ENCODE measurements around the gene SLBP.

DNA sequence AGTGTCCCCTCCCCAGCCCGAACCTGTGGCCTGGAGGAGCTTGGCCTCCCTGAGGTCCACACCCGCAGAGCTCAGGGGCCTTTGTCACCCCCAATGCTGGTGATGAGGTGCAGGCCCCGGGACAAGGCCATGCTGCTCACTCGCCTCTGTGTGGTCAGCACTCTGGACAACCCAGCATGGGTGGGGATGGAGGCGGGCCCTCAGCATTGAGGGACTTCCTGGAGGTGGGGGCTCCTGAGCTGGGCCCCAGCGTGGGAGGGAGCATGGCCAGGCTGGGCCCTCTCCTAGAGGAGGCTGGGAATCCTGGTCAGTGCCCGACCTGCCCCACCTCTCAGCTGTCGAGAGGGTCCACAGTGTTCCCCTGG, 39.8 kb upstream of the SLBP start:
- TF ChIP-seq RAD21 (IDR thresholded peaks at IDR 0.05; ENCODE audit: low read depth) (no peak), TCF12 (IDR thresholded peaks at IDR 0.05; ENCODE audit: low read depth) (no peak), CEBPB (IDR thresholded peaks at IDR 0.05) (no peak), TEAD4 (IDR thresholded peaks at IDR 0.05) (no peak), YY1 (IDR thresholded peaks at IDR 0.05; ENCODE audit: low read depth) (no peak), CREB1 (IDR thresholded peaks at IDR 0.05; ENCODE audit: low read depth) (no peak), TAF1 (IDR thresholded peaks at IDR 0.05; ENCODE audit: low read depth) (no peak), ZBTB7A (IDR thresholded peaks at IDR 0.05; ENCODE audit: low read depth) (0 out of 2 replicates have a peak, but pooled peaks have one; percentile 44), NFIC (IDR thresholded peaks at IDR 0.05) (no peak), EP300 (IDR thresholded peaks at IDR 0.05; ENCODE audit: borderline replicate concordance) (no peak), FOXM1 (IDR thresholded peaks at IDR 0.05; ENCODE audit: borderline replicate concordance, low read depth) (no peak)
- TF ChIP-seq, protein P1, sequence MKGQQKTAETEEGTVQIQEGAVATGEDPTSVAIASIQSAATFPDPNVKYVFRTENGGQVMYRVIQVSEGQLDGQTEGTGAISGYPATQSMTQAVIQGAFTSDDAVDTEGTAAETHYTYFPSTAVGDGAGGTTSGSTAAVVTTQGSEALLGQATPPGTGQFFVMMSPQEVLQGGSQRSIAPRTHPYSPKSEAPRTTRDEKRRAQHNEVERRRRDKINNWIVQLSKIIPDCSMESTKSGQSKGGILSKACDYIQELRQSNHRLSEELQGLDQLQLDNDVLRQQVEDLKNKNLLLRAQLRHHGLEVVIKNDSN (IDR thresholded peaks at IDR 0.05), result no peak
- TF ChIP-seq, protein P2, sequence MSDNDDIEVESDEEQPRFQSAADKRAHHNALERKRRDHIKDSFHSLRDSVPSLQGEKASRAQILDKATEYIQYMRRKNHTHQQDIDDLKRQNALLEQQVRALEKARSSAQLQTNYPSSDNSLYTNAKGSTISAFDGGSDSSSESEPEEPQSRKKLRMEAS (IDR thresholded peaks at IDR 0.05), result no peak
- TF ChIP-seq, protein P3, sequence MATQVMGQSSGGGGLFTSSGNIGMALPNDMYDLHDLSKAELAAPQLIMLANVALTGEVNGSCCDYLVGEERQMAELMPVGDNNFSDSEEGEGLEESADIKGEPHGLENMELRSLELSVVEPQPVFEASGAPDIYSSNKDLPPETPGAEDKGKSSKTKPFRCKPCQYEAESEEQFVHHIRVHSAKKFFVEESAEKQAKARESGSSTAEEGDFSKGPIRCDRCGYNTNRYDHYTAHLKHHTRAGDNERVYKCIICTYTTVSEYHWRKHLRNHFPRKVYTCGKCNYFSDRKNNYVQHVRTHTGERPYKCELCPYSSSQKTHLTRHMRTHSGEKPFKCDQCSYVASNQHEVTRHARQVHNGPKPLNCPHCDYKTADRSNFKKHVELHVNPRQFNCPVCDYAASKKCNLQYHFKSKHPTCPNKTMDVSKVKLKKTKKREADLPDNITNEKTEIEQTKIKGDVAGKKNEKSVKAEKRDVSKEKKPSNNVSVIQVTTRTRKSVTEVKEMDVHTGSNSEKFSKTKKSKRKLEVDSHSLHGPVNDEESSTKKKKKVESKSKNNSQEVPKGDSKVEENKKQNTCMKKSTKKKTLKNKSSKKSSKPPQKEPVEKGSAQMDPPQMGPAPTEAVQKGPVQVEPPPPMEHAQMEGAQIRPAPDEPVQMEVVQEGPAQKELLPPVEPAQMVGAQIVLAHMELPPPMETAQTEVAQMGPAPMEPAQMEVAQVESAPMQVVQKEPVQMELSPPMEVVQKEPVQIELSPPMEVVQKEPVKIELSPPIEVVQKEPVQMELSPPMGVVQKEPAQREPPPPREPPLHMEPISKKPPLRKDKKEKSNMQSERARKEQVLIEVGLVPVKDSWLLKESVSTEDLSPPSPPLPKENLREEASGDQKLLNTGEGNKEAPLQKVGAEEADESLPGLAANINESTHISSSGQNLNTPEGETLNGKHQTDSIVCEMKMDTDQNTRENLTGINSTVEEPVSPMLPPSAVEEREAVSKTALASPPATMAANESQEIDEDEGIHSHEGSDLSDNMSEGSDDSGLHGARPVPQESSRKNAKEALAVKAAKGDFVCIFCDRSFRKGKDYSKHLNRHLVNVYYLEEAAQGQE (IDR thresholded peaks at IDR 0.05; ENCODE audit: low read depth), result peak; percentile 68

Data from Ishikawa (cell line).